Measurements from ENCODE around the gene PSD4.

PSD4 gene

DNA sequence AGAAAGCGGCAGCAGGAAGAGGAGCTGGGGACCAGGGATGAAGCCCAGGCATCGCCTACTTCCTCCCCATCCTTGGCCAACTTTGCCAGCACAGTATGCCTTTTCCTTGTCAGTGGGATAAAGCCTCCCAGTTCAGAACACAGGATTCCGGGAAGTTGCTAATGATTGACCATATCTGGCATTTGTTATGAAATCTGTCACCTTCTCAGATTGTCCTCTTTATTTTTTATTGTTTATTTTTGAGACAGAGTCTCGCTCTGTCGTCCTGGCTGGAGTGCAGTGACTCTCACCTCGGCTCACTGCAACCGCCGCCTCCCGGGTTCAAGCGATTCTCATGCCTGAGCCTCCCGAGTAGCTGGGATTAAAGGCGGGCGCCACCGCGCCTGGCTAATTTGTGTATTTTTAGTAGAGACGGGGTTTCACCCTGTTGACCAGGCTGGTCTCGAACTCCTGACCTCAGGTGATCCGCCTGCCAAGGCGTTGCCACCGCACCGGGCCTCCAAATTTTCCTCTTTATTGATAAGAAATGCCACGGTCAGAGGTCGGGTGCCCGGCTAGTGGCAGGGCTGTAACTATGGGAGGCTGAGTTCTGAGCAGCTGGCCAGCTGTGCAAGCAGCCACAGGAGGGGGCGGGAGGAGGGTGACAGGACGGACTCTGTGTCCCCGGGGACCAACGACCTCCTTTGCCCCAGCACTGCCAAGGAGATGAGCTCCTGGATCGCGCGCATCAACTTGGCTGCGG, 24.4 kb downstream of the PSD4 start:
- Histone ChIP-seq H3K36me3 (replicated peaks; ENCODE audit: low read depth, low read length) (peaks cover 67% of the 10 kb centered on the region), H3K79me2 (ENCODE audit: low read length) (no peaks in the 10 kb centered on the region), H3K4me2 (ENCODE audit: low read length) (no peak overlapping the region), H3K4me1 (ENCODE audit: low read length) (no peaks in the 10 kb centered on the region), H4K20me1 (ENCODE audit: insufficient read depth, low read length) (peaks cover 5% of the 10 kb centered on the region; the same call in 1 of the 2 replicates), H2AFZ (ENCODE audit: low read depth, low read length) (no peak overlapping the region), H3K9me3 (ENCODE audit: insufficient read depth, low read length) (no peaks in the 10 kb centered on the region), H3K27ac (ENCODE audit: low read length) (no peak overlapping the region), H3K27me3 (ENCODE audit: low read depth, low read length) (no peaks in the 10 kb centered on the region), H3K4me3 (ENCODE audit: low read length) (no peak overlapping the region), H3K9ac (ENCODE audit: low read length) (no peak overlapping the region)
- no peak for TF ChIP-seq EZH2phosphoT487 (IDR thresholded peaks at IDR 0.05; ENCODE audit: low read depth)
- TF ChIP-seq, protein P1, sequence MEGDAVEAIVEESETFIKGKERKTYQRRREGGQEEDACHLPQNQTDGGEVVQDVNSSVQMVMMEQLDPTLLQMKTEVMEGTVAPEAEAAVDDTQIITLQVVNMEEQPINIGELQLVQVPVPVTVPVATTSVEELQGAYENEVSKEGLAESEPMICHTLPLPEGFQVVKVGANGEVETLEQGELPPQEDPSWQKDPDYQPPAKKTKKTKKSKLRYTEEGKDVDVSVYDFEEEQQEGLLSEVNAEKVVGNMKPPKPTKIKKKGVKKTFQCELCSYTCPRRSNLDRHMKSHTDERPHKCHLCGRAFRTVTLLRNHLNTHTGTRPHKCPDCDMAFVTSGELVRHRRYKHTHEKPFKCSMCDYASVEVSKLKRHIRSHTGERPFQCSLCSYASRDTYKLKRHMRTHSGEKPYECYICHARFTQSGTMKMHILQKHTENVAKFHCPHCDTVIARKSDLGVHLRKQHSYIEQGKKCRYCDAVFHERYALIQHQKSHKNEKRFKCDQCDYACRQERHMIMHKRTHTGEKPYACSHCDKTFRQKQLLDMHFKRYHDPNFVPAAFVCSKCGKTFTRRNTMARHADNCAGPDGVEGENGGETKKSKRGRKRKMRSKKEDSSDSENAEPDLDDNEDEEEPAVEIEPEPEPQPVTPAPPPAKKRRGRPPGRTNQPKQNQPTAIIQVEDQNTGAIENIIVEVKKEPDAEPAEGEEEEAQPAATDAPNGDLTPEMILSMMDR (IDR thresholded peaks at IDR 0.05; ENCODE audit: low read depth, low read length) = no peak

DNA sequence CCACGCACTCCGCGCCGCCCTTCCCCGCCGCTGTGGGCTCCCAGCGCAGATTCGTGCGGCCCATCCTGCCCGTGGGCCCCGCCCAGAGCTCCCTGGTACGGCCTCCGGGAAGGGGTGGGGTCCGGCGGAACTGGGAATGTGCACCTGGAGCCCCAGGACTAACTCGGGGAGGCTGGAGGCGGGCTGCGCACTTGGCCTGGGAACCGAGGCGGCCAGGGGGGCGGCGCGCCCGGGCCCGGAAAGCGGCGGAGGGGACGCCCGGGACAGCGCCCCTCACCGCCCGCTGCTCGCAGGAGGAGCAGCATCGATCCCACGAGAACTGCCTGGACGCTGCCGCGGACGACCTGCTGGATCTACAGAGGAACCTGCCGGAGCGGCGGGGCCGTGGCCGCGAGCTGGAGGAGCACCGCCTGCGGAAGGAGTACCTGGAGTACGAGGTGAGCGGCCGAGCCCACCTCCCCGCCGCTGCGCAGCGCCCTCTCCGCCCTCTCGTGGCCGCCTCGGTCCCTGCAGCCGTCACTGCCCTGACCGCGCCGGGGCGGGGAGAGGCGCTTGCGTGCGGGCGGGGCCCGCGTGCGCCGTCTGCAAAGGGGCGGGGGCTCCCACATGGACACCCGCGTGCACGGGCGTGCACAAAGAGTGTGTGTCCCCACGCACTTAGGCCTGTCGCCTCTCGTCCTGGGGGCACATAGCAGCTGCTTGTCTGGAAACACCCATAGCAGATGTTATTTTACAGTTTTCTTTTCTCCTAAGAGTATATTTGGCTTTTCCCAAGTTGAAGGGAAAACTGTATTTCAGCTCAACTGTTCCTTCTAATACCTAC, 25.2 kb downstream of the PSD4 start:
- H2AFZ ChIP-seq (ENCODE audit: low read depth, low read length) = no peak overlapping the region
- H3K4me3 ChIP-seq (ENCODE audit: low read length) = no peak overlapping the region
- H3K36me3 ChIP-seq (replicated peaks; ENCODE audit: low read depth, low read length) = peaks cover 60% of the 10 kb centered on the region
- H3K79me2 ChIP-seq (ENCODE audit: low read length) = no peaks in the 10 kb centered on the region
- no peak for TF ChIP-seq EZH2phosphoT487 (IDR thresholded peaks at IDR 0.05; ENCODE audit: low read depth)
- TF ChIP-seq, protein P1 (IDR thresholded peaks at IDR 0.05; ENCODE audit: low read depth, low read length) = no peak
- H3K9ac ChIP-seq (ENCODE audit: low read length) = no peak overlapping the region
- no peaks in the 10 kb centered on the region for H3K9me3 ChIP-seq (ENCODE audit: insufficient read depth, low read length)
- H3K27me3 ChIP-seq (ENCODE audit: low read depth, low read length) = no peaks in the 10 kb centered on the region
- H3K4me1 ChIP-seq (ENCODE audit: low read length) = no peaks in the 10 kb centered on the region
- H4K20me1 ChIP-seq (ENCODE audit: insufficient read depth, low read length) = peaks cover 5% of the 10 kb centered on the region; the same call in 1 of the 2 replicates
- no peak overlapping the region for H3K27ac ChIP-seq (ENCODE audit: low read length)
- H3K4me2 ChIP-seq (ENCODE audit: low read length) = no peak overlapping the region

- H3K4me1 ChIP-seq (ENCODE audit: low read length) = no peaks in the 10 kb centered on the region
- H3K9me3 ChIP-seq (ENCODE audit: insufficient read depth, low read length) = no peaks in the 10 kb centered on the region
- TF ChIP-seq, protein P1 (IDR thresholded peaks at IDR 0.05; ENCODE audit: low read depth, low read length) = no peak; the same call in 1 of the 2 replicates
- TF ChIP-seq EZH2phosphoT487 (IDR thresholded peaks at IDR 0.05; ENCODE audit: low read depth) = no peak
- peaks cover 50% of the 10 kb centered on the region for H3K36me3 ChIP-seq (replicated peaks; ENCODE audit: low read depth, low read length)
- H3K9ac ChIP-seq (ENCODE audit: low read length) = no peak overlapping the region
- no peak overlapping the region for H3K4me3 ChIP-seq (ENCODE audit: low read length)
- H3K79me2 ChIP-seq (ENCODE audit: low read length) = no peaks in the 10 kb centered on the region
- H3K27ac ChIP-seq (ENCODE audit: low read length) = no peak overlapping the region
- H2AFZ ChIP-seq (ENCODE audit: low read depth, low read length) = no peak overlapping the region
- H3K4me2 ChIP-seq (ENCODE audit: low read length) = no peak overlapping the region
- no peaks in the 10 kb centered on the region for H3K27me3 ChIP-seq (ENCODE audit: low read depth, low read length)
- H4K20me1 ChIP-seq (ENCODE audit: insufficient read depth, low read length) = peaks cover 5% of the 10 kb centered on the region; the same call in 1 of the 2 replicates
Observed at GRCh38 chr2:113200236-113200635, 26.5 kb downstream of the PSD4 start.
